Measurements from ENCODE around the gene DCDC2C.
"Not testable (repeated sequence)": the region's sequence is repeated elsewhere in the genome, so short reads cannot be mapped to it uniquely, and the experiment has no call there.

The DCDC2C gene

DNA sequence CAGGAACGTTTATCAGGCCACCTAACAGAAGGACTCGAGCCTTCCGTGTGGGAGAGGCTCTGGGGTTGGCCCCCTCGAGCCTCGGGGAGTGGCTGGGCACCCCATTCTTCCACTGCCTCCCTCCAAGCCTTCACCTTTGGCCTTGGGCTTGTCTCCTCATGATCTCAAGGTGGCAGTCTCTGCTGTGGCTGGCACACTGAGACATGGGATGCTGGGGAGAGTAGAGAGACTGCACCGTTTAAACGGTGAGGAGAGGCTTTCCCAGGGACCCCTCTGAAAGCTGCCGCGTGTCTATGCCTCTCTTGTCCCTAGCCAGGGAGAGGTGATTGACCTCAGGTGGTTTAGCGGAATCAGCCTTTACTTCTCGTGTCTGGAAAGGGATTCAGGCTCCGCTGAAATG lies 71.0 kb downstream of the DCDC2C start:
- no peak for DNase-seq (ENCODE audit: low read depth)

DNA sequence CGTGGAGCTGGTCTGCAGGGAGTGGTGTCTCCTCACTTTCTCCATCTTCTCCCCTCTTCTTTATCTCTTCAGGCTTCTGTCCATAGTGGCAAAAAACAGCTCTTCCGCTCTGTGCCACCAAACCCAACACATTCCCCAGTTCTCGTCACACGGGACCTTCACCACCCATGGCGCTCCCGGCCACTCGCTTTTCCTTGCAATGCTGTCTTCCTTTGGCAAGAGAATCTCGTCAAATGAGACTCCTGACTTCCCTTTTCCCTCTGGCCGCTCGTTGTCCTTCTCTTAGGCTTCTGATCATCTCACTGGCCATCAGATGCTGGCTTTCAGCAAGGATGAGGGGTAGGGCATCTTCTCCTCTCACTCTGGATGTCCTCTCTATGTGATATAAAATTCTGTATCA lies 72.9 kb downstream of the DCDC2C start:
- DNase-seq (ENCODE audit: low read depth): no peak

- DNase-seq (ENCODE audit: low read depth): no peak
Observed at GRCh38 chr2:3777966-3778365, 74.6 kb downstream of the DCDC2C start.

GRCh38 chr2:3778851-3779495 lies 75.6 kb downstream of the DCDC2C start:
- DNase-seq (ENCODE audit: low read depth): no peak

DNA sequence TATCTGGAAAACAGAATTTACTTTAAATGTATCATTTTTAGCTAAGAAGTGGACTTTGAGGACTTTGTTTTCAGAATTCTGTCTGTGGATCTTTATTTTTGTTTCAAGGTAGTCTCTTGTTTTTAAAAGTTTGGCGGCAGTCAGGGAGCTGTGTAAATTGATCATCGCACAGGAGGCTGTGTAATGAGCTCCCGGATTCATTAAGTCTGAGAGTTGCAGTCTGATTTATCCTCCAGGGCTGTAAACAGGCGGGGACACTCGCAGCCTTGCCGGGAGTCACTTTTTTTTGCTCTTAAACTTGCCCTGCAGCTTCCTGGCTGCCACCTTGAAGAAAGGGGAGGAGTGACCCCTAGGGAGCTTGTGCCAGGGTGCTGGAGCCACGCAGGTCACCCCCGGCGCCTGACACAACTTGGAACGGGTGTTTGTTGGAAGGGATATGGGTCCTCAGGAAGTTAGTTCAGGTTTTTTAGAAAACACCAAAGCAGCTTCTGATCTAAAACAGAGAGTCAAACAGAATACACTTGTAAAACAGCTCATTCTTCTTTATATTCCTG lies 76.2 kb downstream of the DCDC2C start:
- no peak for DNase-seq (ENCODE audit: low read depth)

DNA sequence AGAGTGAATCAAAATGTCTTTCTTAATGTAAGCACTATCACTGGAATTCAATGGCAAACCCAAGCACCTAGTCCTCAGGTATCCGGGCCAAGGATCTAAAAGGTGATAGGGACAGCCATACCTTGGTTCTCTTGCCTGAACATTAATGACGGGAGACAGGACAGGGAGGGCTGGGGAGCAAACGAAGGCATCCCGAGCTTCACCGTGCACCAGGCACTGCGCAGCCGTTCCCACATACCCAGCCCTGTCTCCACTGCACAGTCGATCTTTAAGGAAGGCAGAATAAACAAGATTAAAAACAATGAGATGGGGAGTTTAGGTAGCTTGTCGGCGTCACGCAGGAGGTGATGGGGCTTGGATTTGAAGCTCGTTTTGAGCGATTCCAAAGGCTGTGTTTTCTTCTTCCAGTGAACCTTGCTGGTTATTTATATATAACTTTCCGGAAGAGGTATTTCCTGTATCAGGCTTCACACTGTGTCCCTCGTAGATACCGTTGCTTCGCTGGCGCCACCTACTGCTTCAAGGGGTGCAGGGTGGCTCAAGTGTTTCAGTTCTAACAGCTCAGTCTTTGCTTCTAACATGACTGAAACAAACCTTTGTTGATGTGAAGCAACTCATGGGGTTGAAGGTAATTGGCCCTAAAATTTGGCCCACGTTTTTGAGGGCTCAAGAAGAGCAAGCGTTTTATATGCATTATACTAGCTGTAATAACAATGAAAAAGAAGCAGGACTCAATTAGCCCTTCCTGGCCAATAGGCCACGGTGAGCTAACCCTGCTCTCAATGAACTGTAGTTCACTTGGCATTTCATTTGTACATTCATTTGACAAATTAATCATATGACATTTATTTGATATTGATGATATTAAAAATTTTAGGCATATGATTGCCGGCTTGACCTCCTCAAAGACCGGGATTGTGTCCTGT lies 77.4 kb downstream of the DCDC2C start:
- peak; percentile 15 for DNase-seq (ENCODE audit: low read depth)

DNA sequence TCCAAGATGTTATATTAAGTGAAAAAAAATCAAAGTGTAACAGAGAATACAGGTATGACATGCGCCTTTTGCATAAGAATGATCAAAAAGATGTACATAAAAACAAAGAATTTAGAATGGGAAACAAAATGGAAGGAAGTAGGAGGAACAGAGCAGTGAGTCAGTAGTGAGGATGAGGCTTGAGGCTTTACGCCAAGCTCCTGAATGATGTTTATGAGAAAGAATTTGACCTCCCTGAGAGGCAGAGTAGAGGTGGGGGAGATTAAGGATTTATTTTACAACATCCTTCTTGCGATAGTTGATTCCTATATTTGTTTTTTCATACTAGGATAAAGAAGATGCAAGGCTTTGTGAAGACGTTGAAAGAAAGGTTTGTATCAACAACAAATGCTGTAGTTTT lies 81.4 kb downstream of the DCDC2C start:
- no peak for DNase-seq (ENCODE audit: low read depth)

- no peak for DNase-seq (ENCODE audit: low read depth)
Observed at GRCh38 chr2:3785220-3785889, 82.0 kb downstream of the DCDC2C start.

GRCh38 chr2:3785890-3786273 lies 82.5 kb downstream of the DCDC2C start:
- no peak for DNase-seq (ENCODE audit: low read depth)

DNA sequence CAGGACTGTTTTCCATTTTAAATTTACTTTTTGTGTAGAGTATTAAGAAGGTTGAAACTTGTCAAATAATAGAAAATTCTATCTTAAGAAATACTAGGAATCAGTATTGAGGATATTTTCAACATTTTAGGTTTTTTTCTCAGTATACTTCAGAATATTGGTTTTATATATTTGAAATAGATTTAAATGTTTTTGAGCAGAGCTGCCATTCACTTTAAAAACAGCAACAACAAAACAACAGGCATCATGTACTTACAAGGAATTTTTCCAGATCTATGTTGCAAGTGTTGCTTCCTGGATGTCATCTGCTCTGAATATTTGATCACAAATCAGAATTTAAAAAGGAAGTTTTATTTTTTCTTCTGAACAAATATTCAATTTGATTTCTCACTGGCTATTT lies 84.4 kb downstream of the DCDC2C start:
- no peak for DNase-seq (ENCODE audit: low read depth)

DNA sequence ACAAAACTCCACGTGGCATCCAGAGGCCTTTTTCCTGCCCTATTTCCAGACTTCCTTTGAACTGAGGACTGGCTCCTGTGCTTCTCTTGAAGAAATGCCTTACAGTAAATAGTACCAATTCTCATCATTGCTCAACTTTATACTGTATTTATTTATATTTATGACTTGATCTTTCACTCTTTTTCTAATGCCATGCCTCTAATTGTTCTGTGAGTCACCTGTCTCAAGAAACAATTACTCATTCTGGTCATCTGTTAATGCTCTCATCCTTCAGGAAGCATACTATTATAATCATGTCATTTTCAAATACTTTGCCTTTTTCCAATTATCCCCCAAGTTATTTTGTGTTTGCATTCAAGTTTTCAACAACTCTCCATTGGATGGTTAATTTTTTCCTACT lies 85.9 kb downstream of the DCDC2C start:
- no peak for DNase-seq (ENCODE audit: low read depth)

- no peak for DNase-seq (ENCODE audit: low read depth)
Observed at GRCh38 chr2:3793249-3793648, 89.9 kb downstream of the DCDC2C start.

DNA sequence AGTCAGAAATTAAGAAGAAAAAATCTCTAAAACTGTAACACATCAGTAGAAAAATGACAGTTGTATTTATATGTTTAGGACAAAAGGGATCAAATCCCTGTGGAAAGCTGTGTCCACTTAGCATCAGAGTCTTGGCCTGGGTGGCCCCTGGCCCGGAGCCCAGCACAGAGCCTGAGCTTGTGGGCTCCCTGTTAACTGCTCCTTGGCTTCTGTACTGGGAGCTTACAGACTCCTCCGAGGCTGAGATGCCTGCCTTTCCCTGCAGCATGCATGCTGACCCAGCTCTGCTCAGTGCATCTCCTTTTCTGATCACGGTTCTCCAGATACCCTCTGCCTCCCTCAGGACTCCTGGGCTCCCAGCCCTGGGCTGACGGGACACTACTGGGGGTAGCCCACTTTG lies 98.1 kb downstream of the DCDC2C start:
- no peak for DNase-seq (ENCODE audit: low read depth)

DNA sequence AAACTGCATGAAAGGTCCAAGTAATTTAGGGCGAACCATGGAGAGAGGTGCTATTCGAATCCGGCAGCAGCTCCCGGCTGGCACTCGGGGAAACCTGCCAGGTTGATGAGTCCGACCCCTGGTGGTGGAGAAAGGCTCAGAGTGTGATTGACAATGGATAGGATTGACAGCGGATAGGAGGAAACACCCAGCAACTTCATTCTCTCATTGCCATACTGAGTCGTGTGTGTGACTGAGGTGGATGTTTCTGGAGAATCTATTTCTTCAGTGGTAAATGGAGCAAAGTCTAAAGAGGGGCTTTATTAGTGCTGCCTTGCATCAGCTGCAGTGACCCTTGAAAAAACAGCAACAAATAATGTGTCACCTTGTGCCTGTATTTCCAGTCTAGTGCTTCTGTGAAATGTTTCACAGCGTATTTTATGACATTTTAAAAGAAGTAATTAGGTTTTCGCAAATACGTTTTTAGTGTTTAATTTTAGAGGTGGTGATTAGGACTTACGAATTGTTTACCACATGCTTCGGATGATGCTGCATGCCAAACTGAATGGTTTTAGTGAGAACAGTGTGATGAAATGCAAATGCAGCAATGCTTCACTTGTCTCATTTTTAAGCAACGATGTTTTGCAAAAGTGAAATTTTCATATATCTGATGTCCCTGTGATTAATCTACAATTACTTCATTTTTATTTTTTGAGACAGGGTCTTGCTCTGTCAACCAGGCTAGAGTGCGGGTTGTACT lies 102.0 kb downstream of the DCDC2C start:
- DNase-seq (ENCODE audit: low read depth): no peak

DNA sequence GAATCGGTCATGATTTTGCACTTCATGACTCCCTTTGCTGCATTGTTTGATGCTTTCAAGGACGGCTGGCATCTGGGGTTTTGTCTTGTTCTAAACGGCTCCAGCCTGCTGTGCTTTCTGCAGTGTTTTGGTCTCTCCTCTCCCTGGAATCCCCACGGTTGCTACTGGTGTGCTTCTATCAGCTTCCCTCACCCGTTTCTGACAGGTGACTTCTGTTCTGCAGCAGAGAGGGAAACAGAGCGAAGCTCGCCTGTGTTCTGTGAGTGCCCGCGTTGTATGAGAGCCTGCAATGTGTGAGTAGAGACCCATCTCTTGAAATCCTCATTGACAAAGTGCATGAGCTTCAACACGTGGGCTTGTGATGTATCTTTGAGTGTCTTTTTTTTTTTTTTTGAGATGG lies 102.8 kb downstream of the DCDC2C start:
- no peak for DNase-seq (ENCODE audit: low read depth)

- no peak for DNase-seq (ENCODE audit: low read depth)
Observed at GRCh38 chr2:3806730-3807129, 103.4 kb downstream of the DCDC2C start.

DNA sequence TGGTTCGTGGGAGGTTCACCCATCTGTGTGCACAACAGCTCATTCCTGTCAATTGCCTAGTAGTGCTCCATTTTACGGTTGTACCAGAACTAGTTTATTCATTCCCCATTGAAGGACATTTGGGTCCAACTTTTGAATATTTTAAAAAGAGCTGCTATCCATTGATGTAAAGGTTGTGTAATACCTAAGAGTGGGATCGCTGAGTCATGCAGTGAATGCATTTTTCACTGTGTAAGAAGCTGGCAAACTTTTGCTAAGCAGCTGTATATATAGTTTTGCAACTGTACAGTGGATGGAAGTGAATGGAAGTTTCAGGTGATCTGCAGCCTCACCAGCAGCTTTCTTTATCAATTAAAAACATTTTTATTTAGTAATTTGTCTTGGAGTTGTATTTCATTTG lies 104.5 kb downstream of the DCDC2C start:
- no peak for DNase-seq (ENCODE audit: low read depth)

DNA sequence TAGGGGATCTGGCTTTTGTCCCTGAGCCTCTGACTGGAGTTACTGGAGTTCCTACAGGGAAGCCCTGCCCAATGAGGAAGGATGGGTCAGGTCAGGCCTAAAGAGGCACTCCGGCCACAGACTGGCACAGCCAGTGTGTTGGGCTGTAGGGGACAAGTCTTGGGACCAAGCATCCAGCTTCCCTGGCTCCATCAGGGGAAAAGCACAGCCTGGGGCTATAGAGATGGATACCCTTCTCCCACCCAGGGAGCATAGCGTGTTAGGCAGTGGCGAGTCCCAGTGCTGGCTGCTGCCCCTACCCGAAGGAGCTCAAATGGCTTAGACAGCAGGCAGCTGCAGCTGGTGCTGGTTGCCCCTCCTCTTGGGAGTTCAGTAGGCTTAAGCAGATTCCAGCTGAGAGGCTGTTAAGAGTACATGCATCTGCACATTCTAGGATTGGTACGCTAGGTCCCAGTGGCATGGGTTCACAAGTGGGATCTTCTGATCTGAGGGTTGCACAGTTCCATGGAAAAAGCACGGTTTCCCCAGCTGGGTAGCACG lies 111.4 kb downstream of the DCDC2C start:
- DNase-seq (ENCODE audit: low read depth): no peak

- not testable (repeated sequence) for DNase-seq (ENCODE audit: low read depth)
Observed at GRCh38 chr2:3817144-3817543, 113.8 kb downstream of the DCDC2C start.

- no peak for DNase-seq (ENCODE audit: low read depth)
Observed at GRCh38 chr2:3823748-3824147, 120.4 kb downstream of the DCDC2C start.

GRCh38 chr2:3827673-3828575 lies 124.5 kb downstream of the DCDC2C start:
- DNase-seq (ENCODE audit: low read depth): no peak

Data from stimulated activated CD4-positive, alpha-beta T cell treated with anti-CD3 and anti-CD28 coated beads, Interleukin-2, amount 100 ng/mL, for 4 hours (primary cell).